Measurements from ENCODE around the gene SLC25A17.

DNA sequence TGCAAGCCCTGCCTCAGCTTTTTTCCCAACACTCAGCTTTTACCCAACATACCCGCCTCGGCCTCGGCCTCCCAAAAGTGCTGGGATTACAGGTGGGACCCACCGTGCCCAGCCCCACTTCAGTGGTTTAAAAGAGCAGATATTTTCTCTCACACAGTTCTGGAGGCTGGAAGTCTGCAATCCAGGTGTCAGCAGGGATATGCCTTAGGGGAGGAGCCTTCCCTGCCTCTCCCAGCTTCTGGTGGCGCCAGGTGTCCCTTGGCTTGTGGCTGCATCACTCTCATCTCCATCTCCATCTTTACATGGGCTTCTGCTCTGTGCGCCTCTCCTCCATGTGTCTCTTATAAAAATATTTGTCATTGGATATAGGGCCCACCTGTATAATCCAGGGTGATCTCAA is 89.9 kb downstream of the SLC25A17 start:
- TF ChIP-seq GATA3 (IDR thresholded peaks at IDR 0.05; ENCODE audit: low read depth, low read length) (no peak), GATA2 (IDR thresholded peaks at IDR 0.05; ENCODE audit: low read depth, low read length) (no peak)

All from SH-SY5Y (cell line).